HS-5 (cell line): Measurements from ENCODE around the gene DIRAS2.

Source experiments
- DNase-seq: peaks from one replicate; pipeline ENCODE4 v3.0.0-alpha.2; 2012; ENCODE audit warnings: low read depth

The DIRAS2 gene

GRCh38 chr9:90612957-90613356 is 29.7 kb downstream of the DIRAS2 start:
- DNase-seq = no peak

- DNase-seq = no peak
These were observed 31.1 kb downstream of the DIRAS2 start for GRCh38 chr9:90611568-90611967.

- DNase-seq = no peak
These were observed 31.5 kb downstream of the DIRAS2 start for GRCh38 chr9:90611121-90611520.

- DNase-seq = no peak
These were observed 34.7 kb downstream of the DIRAS2 start for GRCh38 chr9:90607701-90608516.

- no peak for DNase-seq
These were observed 42.6 kb downstream of the DIRAS2 start for GRCh38 chr9:90600029-90600428.

GRCh38 chr9:90598191-90598590 is 44.4 kb downstream of the DIRAS2 start:
- DNase-seq = no peak

GRCh38 chr9:90593646-90594045 is 49.0 kb downstream of the DIRAS2 start:
- no peak for DNase-seq

- no peak for DNase-seq
These were observed 62.0 kb downstream of the DIRAS2 start for GRCh38 chr9:90580576-90580975.

GRCh38 chr9:90579181-90579580 is 63.4 kb downstream of the DIRAS2 start:
- DNase-seq = no peak

- no peak for DNase-seq
These were observed 64.4 kb downstream of the DIRAS2 start for GRCh38 chr9:90578126-90578815.

- DNase-seq = no peak
These were observed 73.1 kb downstream of the DIRAS2 start for GRCh38 chr9:90569511-90569910.

- no peak for DNase-seq
These were observed 74.0 kb downstream of the DIRAS2 start for GRCh38 chr9:90568667-90569066.

GRCh38 chr9:90562229-90562628 is 80.4 kb downstream of the DIRAS2 start:
- DNase-seq = no peak
